Mesendoderm (in vitro differentiated cells): ENCODE results near the gene BANF2.

ENCODE experiments used
- DNase-seq: peaks from one replicate; pipeline ENCODE4 v3.0.0; 2013
- H2AK5ac ChIP-seq: 2 replicates; pipeline ENCODE4 v1.6.1; 2013; ENCODE audit warnings: low read length, inconsistent platforms
- H2BK120ac ChIP-seq: 2 replicates; pipeline ENCODE4 v1.6.1; 2013; ENCODE audit warnings: low read depth, mild to moderate bottlenecking, low read length, moderate library complexity, mixed read lengths
- H2BK15ac ChIP-seq: replicated peaks from 2 replicates; pipeline ENCODE4 v1.6.1; 2013; ENCODE audit warnings: low read depth, mild to moderate bottlenecking, moderate library complexity
- H2BK5ac ChIP-seq: 2 replicates; pipeline ENCODE4 v1.6.1; 2013; ENCODE audit warnings: low read length, inconsistent platforms
- H3K18ac ChIP-seq: 2 replicates; pipeline ENCODE4 v1.6.1; 2013; ENCODE audit warnings: mild to moderate bottlenecking, low read length, mixed read lengths
- H3K23ac ChIP-seq: one replicate; pipeline ENCODE4 v1.6.1; 2013; ENCODE audit warnings: low read length
- H3K27ac ChIP-seq: 2 replicates; pipeline ENCODE4 v1.5.1; 2013; ENCODE audit warnings: low read depth, mild to moderate bottlenecking, inconsistent platforms, low read length, moderate library complexity
- H3K27me3 ChIP-seq: 2 replicates; pipeline ENCODE4 v1.6.1; 2013; ENCODE audit warnings: low read length, control low read depth, mild to moderate bottlenecking, inconsistent platforms; ENCODE audit not compliant: insufficient read depth, poor library complexity
- H3K36me3 ChIP-seq: 2 replicates; pipeline ENCODE4 v1.6.1; 2013; ENCODE audit warnings: low read length, inconsistent platforms; ENCODE audit not compliant: control insufficient read depth, insufficient read depth
- H3K4ac ChIP-seq: one replicate; pipeline ENCODE4 v1.6.1; 2013; ENCODE audit warnings: low read depth, mild to moderate bottlenecking, low read length, moderate library complexity
- H3K4me1 ChIP-seq: 2 replicates; pipeline ENCODE4 v1.6.1; 2013; ENCODE audit warnings: low read depth, low read length, inconsistent platforms; ENCODE audit not compliant: control insufficient read depth
- H3K4me2 ChIP-seq: 2 replicates; pipeline ENCODE4 v1.6.1; 2013; ENCODE audit warnings: low read length
- H3K4me3 ChIP-seq: 2 replicates; pipeline ENCODE4 v1.5.1; 2013; ENCODE audit warnings: mild to moderate bottlenecking, low read length
- H3K56ac ChIP-seq: one replicate; pipeline ENCODE4 v1.6.1; 2013; ENCODE audit warnings: low read length
- H3K79me1 ChIP-seq: 2 replicates; pipeline ENCODE4 v1.6.1; 2013; ENCODE audit warnings: low read length, inconsistent platforms
- H3K79me2 ChIP-seq: 2 replicates; pipeline ENCODE4 v1.6.1; 2013; ENCODE audit warnings: mild to moderate bottlenecking, low read length; ENCODE audit not compliant: control insufficient read depth, insufficient read depth
- H3K9ac ChIP-seq: 2 replicates; pipeline ENCODE4 v1.6.1; 2013; ENCODE audit warnings: low read length, inconsistent platforms
- H4K5ac ChIP-seq: one replicate; pipeline ENCODE4 v1.6.1; 2013; ENCODE audit warnings: low read length
- H4K8ac ChIP-seq: one replicate; pipeline ENCODE4 v1.6.1; 2013; ENCODE audit warnings: low read depth, mild to moderate bottlenecking, control low read depth, low read length, moderate library complexity
- WGBS: extraction: QIAGEN DNeasy Blood & Tissue Kit; methylation state at CpG from one replicate; pipeline ENCODE4 v1.1.7; 2013; ENCODE audit warnings: low lambda C conversion rate, missing lambda C conversion rate; ENCODE audit not compliant: insufficient coverage; ENCODE audit errors: extremely low coverage; 5-methylcytosine and 5-hydroxymethylcytosine counted together

BANF2 gene

GRCh38 chr20:17747431-17747846, 47.7 kb downstream of the BANF2 start:
- Histone ChIP-seq H3K9ac (no peak overlapping the region), H3K18ac (no peak overlapping the region), H3K27ac (no peak overlapping the region), H3K4me3 (no peak overlapping the region), H3K4me1 (peaks cover 1% of the 10 kb centered on the region), H3K56ac (no peak overlapping the region), H3K4me2 (no peak overlapping the region), H4K5ac (no peak overlapping the region), H2BK5ac (no peak overlapping the region), H3K79me2 (no peaks in the 10 kb centered on the region), H3K23ac (no peak overlapping the region), H4K8ac (no peak overlapping the region), H2BK120ac (no peak overlapping the region), H2AK5ac (no peak overlapping the region), H3K4ac (no peak overlapping the region), H3K27me3 (no peaks in the 10 kb centered on the region), H3K79me1 (no peaks in the 10 kb centered on the region), H2BK15ac (no peak overlapping the region), H3K36me3 (no peaks in the 10 kb centered on the region)
- WGBS, result no CpG with 5 or more reads among the region's 4 CpGs
- no peak for DNase-seq

- Histone ChIP-seq H3K23ac (no peak overlapping the region), H3K27me3 (no peaks in the 10 kb centered on the region), H2BK15ac (no peak overlapping the region), H2BK5ac (no peak overlapping the region), H3K4me2 (no peak overlapping the region), H3K56ac (no peak overlapping the region), H3K18ac (no peak overlapping the region), H3K79me1 (no peaks in the 10 kb centered on the region), H2AK5ac (no peak overlapping the region), H3K9ac (no peak overlapping the region), H3K4ac (no peak overlapping the region), H3K27ac (no peak overlapping the region), H4K5ac (no peak overlapping the region), H4K8ac (no peak overlapping the region), H3K4me3 (no peak overlapping the region), H3K79me2 (no peaks in the 10 kb centered on the region), H3K36me3 (no peaks in the 10 kb centered on the region), H3K4me1 (peaks cover 1% of the 10 kb centered on the region), H2BK120ac (no peak overlapping the region)
- no peak for DNase-seq
- WGBS, result no CpG with 5 or more reads among the region's 5 CpGs
Measured at GRCh38 chr20:17748279-17748678, 48.5 kb downstream of the BANF2 start.

GRCh38 chr20:17749626-17749977, 49.8 kb downstream of the BANF2 start:
- Histone ChIP-seq H3K4me3 (no peak overlapping the region), H3K27me3 (no peaks in the 10 kb centered on the region), H4K5ac (no peak overlapping the region), H3K23ac (no peak overlapping the region), H3K18ac (no peak overlapping the region), H4K8ac (no peak overlapping the region), H3K79me2 (no peaks in the 10 kb centered on the region), H3K4me2 (no peak overlapping the region), H2BK15ac (no peak overlapping the region), H3K9ac (no peak overlapping the region), H3K79me1 (no peaks in the 10 kb centered on the region), H3K56ac (no peak overlapping the region), H3K4me1 (peaks cover 1% of the 10 kb centered on the region), H2BK5ac (no peak overlapping the region), H2AK5ac (no peak overlapping the region), H3K27ac (no peak overlapping the region), H3K4ac (no peak overlapping the region), H2BK120ac (no peak overlapping the region), H3K36me3 (no peaks in the 10 kb centered on the region)
- DNase-seq, result no peak
- 100% methylated on average over 1 of the region's 5 CpGs for WGBS

GRCh38 chr20:17749978-17750721, 50.4 kb downstream of the BANF2 start:
- Histone ChIP-seq H3K4me2 (no peak overlapping the region), H3K9ac (no peak overlapping the region), H2AK5ac (no peak overlapping the region), H3K27me3 (no peaks in the 10 kb centered on the region), H4K8ac (no peak overlapping the region), H2BK120ac (no peak overlapping the region), H3K23ac (no peak overlapping the region), H3K79me1 (no peaks in the 10 kb centered on the region), H4K5ac (no peak overlapping the region), H3K56ac (peak overlapping the region; percentile 6), H3K4me1 (peaks cover 1% of the 10 kb centered on the region), H3K27ac (no peak overlapping the region), H3K36me3 (no peaks in the 10 kb centered on the region), H2BK15ac (no peak overlapping the region), H3K79me2 (no peaks in the 10 kb centered on the region), H3K4ac (no peak overlapping the region), H2BK5ac (no peak overlapping the region), H3K4me3 (no peak overlapping the region), H3K18ac (no peak overlapping the region)
- DNase-seq, result no peak
- no CpG with 5 or more reads among the region's 15 CpGs for WGBS

GRCh38 chr20:17750722-17751045, 50.9 kb downstream of the BANF2 start:
- H3K4me2 ChIP-seq, result no peak overlapping the region
- no CpG with 5 or more reads among the region's 2 CpGs for WGBS
- H2AK5ac ChIP-seq, result no peak overlapping the region
- H3K27ac ChIP-seq, result no peak overlapping the region
- no peak overlapping the region for H4K8ac ChIP-seq
- H4K5ac ChIP-seq, result no peak overlapping the region
- peaks cover 1% of the 10 kb centered on the region for H3K4me1 ChIP-seq
- H3K4ac ChIP-seq, result no peak overlapping the region
- no peak overlapping the region for H3K18ac ChIP-seq
- H2BK5ac ChIP-seq, result no peak overlapping the region
- H3K36me3 ChIP-seq, result no peaks in the 10 kb centered on the region
- no peak for DNase-seq
- no peak overlapping the region for H3K23ac ChIP-seq
- H2BK15ac ChIP-seq, result no peak overlapping the region
- no peak overlapping the region for H3K9ac ChIP-seq
- H3K79me1 ChIP-seq, result no peaks in the 10 kb centered on the region
- H3K27me3 ChIP-seq, result no peaks in the 10 kb centered on the region
- no peak overlapping the region for H2BK120ac ChIP-seq
- H3K4me3 ChIP-seq, result no peak overlapping the region
- no peak overlapping the region for H3K56ac ChIP-seq
- H3K79me2 ChIP-seq, result no peaks in the 10 kb centered on the region

- Histone ChIP-seq H3K23ac (no peak overlapping the region), H2BK15ac (no peak overlapping the region), H2BK120ac (no peak overlapping the region), H3K79me1 (no peaks in the 10 kb centered on the region), H3K27ac (no peak overlapping the region), H3K4me2 (no peak overlapping the region), H4K5ac (no peak overlapping the region), H3K4ac (no peak overlapping the region), H3K36me3 (no peaks in the 10 kb centered on the region), H3K56ac (no peak overlapping the region), H2AK5ac (no peak overlapping the region), H4K8ac (no peak overlapping the region), H3K4me1 (peaks cover 1% of the 10 kb centered on the region), H3K9ac (no peak overlapping the region), H2BK5ac (no peak overlapping the region), H3K18ac (no peak overlapping the region), H3K4me3 (no peak overlapping the region), H3K27me3 (no peaks in the 10 kb centered on the region), H3K79me2 (no peaks in the 10 kb centered on the region)
- DNase-seq, result no peak
- WGBS, result no CpG with 5 or more reads among the region's 8 CpGs
Measured at GRCh38 chr20:17751640-17752039, 51.9 kb downstream of the BANF2 start.
